HepG2 (cell line): ENCODE data around the gene ALMS1. TPM values are rescaled to one million over a fixed set of nuclear protein-coding genes. Genes with fewer than 3 reads are reported as not detected.

Source experiments
- ATAC-seq: fragments of 200-7000 bp; cut with Tn5 transposase; 3 replicates; pipeline ENCODE4 v1.9.1; 2020; ENCODE audit warnings: mild to moderate bottlenecking, moderate library complexity
- BruUV-seq: library from RNA; stranded (reverse); fragments of 400-500 nt; replicated peaks from 2 replicates; lab custom pipeline; 2021; lab: Mats Ljungman, UMichigan
- CTCF ChIA-PET: fragments of 300-600 bp; formaldehyde crosslinking; extraction: SDS; loops from one replicate; lab custom pipeline; 2021; ENCODE audit warnings: low total read pairs, inconsistent platforms, low intra/inter-chr PET ratio; lab: Yijun Ruan, JAX
- POLR2A ChIA-PET: fragments of 350-600 bp; sonication (Branson Sonifier 250); formaldehyde crosslinking; loops from one replicate; lab custom pipeline; 2020; ENCODE audit warnings: antibody characterized with exemption, inconsistent platforms; lab: Yijun Ruan, JAX
- DNase-seq: peaks from one replicate; pipeline ENCODE4 v3.0.0-alpha.2; 2015; ENCODE audit warnings: low spot score
- FAIRE-seq: peaks from 3 replicates; lab custom pipeline; 2011; peaks lifted over from hg19 to GRCh38; lab: Jason Lieb, UNC
- H2AFZ ChIP-seq: one replicate; pipeline ENCODE4 v1.6.1; 2011; ENCODE audit warnings: low read length, inconsistent platforms
- H3K27ac ChIP-seq: fragments of 300-600 bp; 3 replicates; pipeline ENCODE4 v1.8.0; 2011; ENCODE audit warnings: mixed run types, mild to moderate bottlenecking, mixed read lengths, low read length, inconsistent platforms; ENCODE audit not compliant: insufficient read depth; ENCODE audit errors: extremely low read length
- H3K27me3 ChIP-seq, 2 experiments: fragments of 200-600 bp in 1 of 2; 2 replicates in 1 of 2; 3 replicates in 1 of 2; pipeline versions ENCODE4 v1.6.0 to v1.8.0; 2011; ENCODE audit warnings: low read length in 2 of 2, mild to moderate bottlenecking in 2 of 2, moderate library complexity in 2 of 2, inconsistent platforms in 1 of 2; ENCODE audit not compliant: insufficient read depth in 2 of 2, control insufficient read depth in 1 of 2
- H3K36me3 ChIP-seq, 2 experiments: fragments of 200-600 bp in 1 of 2; replicated peaks in 1 of 2; 2 replicates in 1 of 2; 3 replicates in 1 of 2; pipeline versions ENCODE4 v1.5.1 to v1.8.0; 2011; ENCODE audit warnings: low read length in 2 of 2, inconsistent platforms in 1 of 2; ENCODE audit not compliant: insufficient read depth in 2 of 2, control insufficient read depth in 1 of 2
- H3K4me1 ChIP-seq: 2 replicates; pipeline ENCODE4 v1.5.1; 2012; ENCODE audit warnings: low read length, inconsistent platforms; ENCODE audit not compliant: insufficient read depth
- H3K4me2 ChIP-seq: 2 replicates; pipeline ENCODE4 v1.6.0; 2011; ENCODE audit warnings: low read depth, low read length, inconsistent platforms
- H3K4me3 ChIP-seq, 3 experiments: fragments of 200-600 bp in 1 of 3; sonication (generic), shearing (Covaris generic) in 1 of 3; replicated peaks in 1 of 3; 2 replicates each; pipeline ENCODE4 v1.5.1; 2011 to 2016; ENCODE audit warnings: low read length in 3 of 3, inconsistent platforms in 2 of 3, low read depth in 2 of 3, mild to moderate bottlenecking in 2 of 3, control low read depth in 1 of 3, mixed read lengths in 1 of 3; ENCODE audit not compliant: insufficient read depth in 1 of 3
- H3K79me2 ChIP-seq: one replicate; pipeline ENCODE4 v1.6.1; 2011; ENCODE audit warnings: low read length, inconsistent platforms; ENCODE audit not compliant: insufficient read depth
- H3K9ac ChIP-seq: 2 replicates; pipeline ENCODE4 v1.6.0; 2011; ENCODE audit warnings: mild to moderate bottlenecking, low read depth, low read length, inconsistent platforms; ENCODE audit not compliant: insufficient read depth
- H3K9me3 ChIP-seq: 2 replicates; pipeline ENCODE4 v1.5.1; 2012; ENCODE audit warnings: mild to moderate bottlenecking, low read length
- H4K20me1 ChIP-seq: 2 replicates; pipeline ENCODE4 v1.6.0; 2011; ENCODE audit warnings: inconsistent platforms, mild to moderate bottlenecking, low read length, moderate library complexity; ENCODE audit not compliant: insufficient read depth
- CAMTA2 ChIP-seq: sonication (generic); formaldehyde crosslinking; IDR thresholded peaks from 2 replicates; pipeline ENCODE4 v1.4.0; 2020; ENCODE audit warnings: mild to moderate bottlenecking, missing genetic modification reagents, borderline replicate concordance
- KLF13 ChIP-seq: sonication (generic); formaldehyde crosslinking; IDR thresholded peaks from 2 replicates; pipeline ENCODE4 v1.4.0; 2020; ENCODE audit warnings: mild to moderate bottlenecking, missing genetic modification reagents
- MEIS1 ChIP-seq: sonication (generic); formaldehyde crosslinking; IDR thresholded peaks from 2 replicates; pipeline ENCODE4 v1.9.0; 2021; ENCODE audit warnings: mild to moderate bottlenecking, missing genetic modification reagents, moderate library complexity, borderline replicate concordance
- MIER2 ChIP-seq: IDR thresholded peaks from 2 replicates; pipeline ENCODE4 v1.6.1; 2016; ENCODE audit warnings: missing biosample characterization, missing genetic modification reagents
- MTF1 ChIP-seq: sonication (generic); formaldehyde crosslinking; IDR thresholded peaks from 2 replicates; pipeline ENCODE4 v1.5.0; 2020; ENCODE audit warnings: missing genetic modification reagents
- MXD3 ChIP-seq: IDR thresholded peaks from 2 replicates; pipeline ENCODE4 v1.6.1; 2016; ENCODE audit warnings: mild to moderate bottlenecking, missing biosample characterization, missing genetic modification reagents
- SALL1 ChIP-seq: sonication (generic); formaldehyde crosslinking; IDR thresholded peaks from 2 replicates; pipeline ENCODE4 v1.8.0; 2022; ENCODE audit warnings: mild to moderate bottlenecking, missing genetic modification reagents
- TBX2 ChIP-seq: sonication (generic); formaldehyde crosslinking; IDR thresholded peaks from 2 replicates; pipeline ENCODE4 v1.5.0; 2020; ENCODE audit warnings: missing genetic modification reagents, mild to moderate bottlenecking, borderline replicate concordance
- TFAP4 ChIP-seq: sonication (generic); IDR thresholded peaks from 2 replicates; pipeline ENCODE4 v1.6.1; 2016; ENCODE audit warnings: low read depth, borderline replicate concordance
- WIZ ChIP-seq: sonication (generic); formaldehyde crosslinking; IDR thresholded peaks from 2 replicates; pipeline ENCODE4 v1.5.1; 2020; ENCODE audit warnings: mild to moderate bottlenecking, missing genetic modification reagents
- ZMYM4 ChIP-seq: sonication (generic); formaldehyde crosslinking; IDR thresholded peaks from 2 replicates; pipeline ENCODE4 v1.8.1; 2023; ENCODE audit warnings: mild to moderate bottlenecking, missing genetic modification reagents
- ZNF607 ChIP-seq: sonication (generic); formaldehyde crosslinking; IDR thresholded peaks from 2 replicates; pipeline ENCODE4 v1.5.1; 2020; ENCODE audit warnings: missing genetic modification reagents, mild to moderate bottlenecking, borderline replicate concordance
- ZNF644 ChIP-seq: IDR thresholded peaks from 2 replicates; pipeline ENCODE4 v1.6.1; 2016; ENCODE audit warnings: low read depth
- ZNF710 ChIP-seq: sonication (generic); formaldehyde crosslinking; IDR thresholded peaks from 2 replicates; pipeline ENCODE4 v1.5.0; 2020; ENCODE audit warnings: mild to moderate bottlenecking, missing genetic modification reagents, borderline replicate concordance
- whole genome bisulfite sequencing: methylation state at CpG from one replicate; pipeline ENCODE4 v1.1.6; 2017; ENCODE audit warnings: low lambda C conversion rate; 5-methylcytosine and 5-hydroxymethylcytosine counted together
- in situ Hi-C: cut with HindIII; loops from 2 replicates; pipeline ENCODE4 v1.10.0; 2017; ENCODE audit warnings: low pct_unique_long_range_greater_than_20kb; ENCODE audit not compliant: extremely low pct_ligation_motif_present
- intact Hi-C: fragments of 100-400 bp; cut with micrococcal nuclease; formaldehyde crosslinking; loops from one replicate; pipeline ENCODE4 v1.10.0; 2022; ENCODE audit not compliant: unreplicated experiment
- polyA plus RNA-seq, 8 experiments: library from polyadenylated mRNA; depleted of rRNA in 3 of 8; stranded (reverse) in 7 of 8; unstranded in 1 of 8; fragments of >200 nt; fragmentation: Illumina TruSeq in 4 of 8; extraction: Trizol in 4 of 8; gene quantifications; 2 replicates each; pipeline versions ENCODE4 v1.2.1 to v1.2.3, GENCODE V29; 2011 to 2016; ENCODE audit warnings: low read depth in 4 of 8, missing spikeins in 1 of 8, mixed read lengths in 1 of 8; ENCODE audit not compliant: insufficient read depth in 1 of 8
- total RNA-seq, 5 experiments: library from RNA; depleted of rRNA; stranded (reverse); fragments of >200 nt; fragmentation: Illumina TruSeq; extraction: Trizol; gene quantifications; 2 replicates each; pipeline ENCODE4 v1.2.3, GENCODE V29; 2016; ENCODE audit warnings: low read depth in 1 of 5

The ALMS1 gene
- total and polyA plus RNA-seq, 2 of the 13 experiments (the other 11 are each of a cell fraction or from before 2014, with no cell fraction given) = 12.9 to 21.2 TPM

GRCh38 chr2:73575261-73575660, 189.6 kb downstream of the ALMS1 start:
- in situ Hi-C loops (no loop called here), intact Hi-C loops (no loop called here)
- no peaks in the 10 kb centered on the region for H4K20me1 ChIP-seq
- no peak overlapping the region for H3K4me3 ChIP-seq
- H3K79me2 ChIP-seq = no peaks in the 10 kb centered on the region
- no peaks in the 10 kb centered on the region; a peak in 1 of 5 replicates for H3K36me3 ChIP-seq
- no peak overlapping the region for H3K9ac ChIP-seq
- ChIA-PET CTCF (no interaction called here), POLR2A (no interaction called here)
- H3K4me1 ChIP-seq = no peaks in the 10 kb centered on the region
- DNase-seq = no peak
- H2AFZ ChIP-seq = no peak overlapping the region
- no peaks in the 10 kb centered on the region for H3K9me3 ChIP-seq
- WGBS = 96% methylated on average over 2 of the region's 2 CpGs
- no peaks in the 10 kb centered on the region for H3K27me3 ChIP-seq
- TF ChIP-seq MIER2 (CRISPR knock-in tag) (no peak), MTF1 (no peak), KLF13 (no peak), ZMYM4 (CRISPR knock-in tag) (no peak), TBX2 (CRISPR knock-in tag) (no peak), WIZ (no peak), MEIS1 (no peak), TFAP4 (no peak), ZNF607 (no peak), ZNF644 (no peak), CAMTA2 (no peak), SALL1 (CRISPR knock-in tag) (no peak), ZNF710 (CRISPR knock-in tag) (no peak), MXD3 (no peak)
- no TSS peak for BruUV-seq
- no peak overlapping the region for H3K4me2 ChIP-seq
- FAIRE-seq = no peak
- no peak overlapping the region for H3K27ac ChIP-seq
- ATAC-seq = no peak
